ENCODE measurements around the gene LACC1.

GRCh38 chr13:43937839-43938238 lies 58.1 kb downstream of the LACC1 start:
- TF ChIP-seq CTCF (IDR thresholded peaks at IDR 0.05), result no peak
- TF ChIP-seq EP300 (IDR thresholded peaks at IDR 0.05), result no peak
- TF ChIP-seq POLR2A (IDR thresholded peaks at IDR 0.05), result no peak
